GM08714 (cell line): ENCODE results near the gene RIMBP2.
"Not testable (repeated sequence)": the region's sequence is repeated elsewhere in the genome, so short reads cannot be mapped to it uniquely, and the experiment has no call there.

Source experiments
- H3K4me3 ChIP-seq: fragments of 200-500 bp; sonication (Bioruptor generic); 2 replicates; pipeline ENCODE4 v1.5.1; 2014; ENCODE audit warnings: mild to moderate bottlenecking, low read length, inconsistent platforms
- ZNF274 ChIP-seq: IDR thresholded peaks from 2 replicates; pipeline ENCODE4 v1.6.1; 2012; ENCODE audit warnings: mild to moderate bottlenecking, low read depth, low read length

RIMBP2 gene

GRCh38 chr12:130706311-130706710 is 9.8 kb downstream of the RIMBP2 start:
- TF ChIP-seq ZNF274: no peak
- no peak overlapping the region for H3K4me3 ChIP-seq

DNA sequence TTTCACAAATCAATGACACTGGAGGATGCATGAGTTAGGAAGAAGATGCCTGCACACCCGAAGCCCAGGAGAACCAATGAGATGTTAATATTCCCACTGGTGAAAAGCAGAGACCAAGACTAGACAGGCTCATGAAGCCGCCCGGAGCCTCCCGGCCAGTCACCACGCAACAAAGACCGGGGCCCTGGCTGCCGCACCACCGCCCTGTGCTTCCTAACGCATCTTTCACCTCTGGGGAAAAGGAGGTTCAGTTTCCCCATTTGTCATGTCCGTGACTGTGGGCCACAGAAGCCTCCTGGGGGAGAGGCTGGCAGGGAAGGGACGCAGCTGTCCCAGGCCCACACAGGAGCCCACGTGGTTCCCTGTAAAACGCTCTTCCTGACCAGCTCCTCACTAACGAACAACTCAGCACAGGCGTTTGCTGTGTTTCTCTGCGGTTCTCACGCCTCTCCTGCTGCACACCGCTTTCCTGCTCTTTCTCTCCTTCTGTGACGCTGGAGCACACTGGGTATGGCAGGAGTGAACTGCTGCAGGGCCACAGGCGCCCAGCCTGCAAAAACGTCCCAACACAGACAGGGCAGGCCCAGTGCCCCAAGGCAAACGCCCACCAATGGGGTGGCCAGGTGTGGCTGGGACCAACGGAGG is 10.8 kb downstream of the RIMBP2 start:
- TF ChIP-seq ZNF274: no peak
- H3K4me3 ChIP-seq: no peak overlapping the region

DNA sequence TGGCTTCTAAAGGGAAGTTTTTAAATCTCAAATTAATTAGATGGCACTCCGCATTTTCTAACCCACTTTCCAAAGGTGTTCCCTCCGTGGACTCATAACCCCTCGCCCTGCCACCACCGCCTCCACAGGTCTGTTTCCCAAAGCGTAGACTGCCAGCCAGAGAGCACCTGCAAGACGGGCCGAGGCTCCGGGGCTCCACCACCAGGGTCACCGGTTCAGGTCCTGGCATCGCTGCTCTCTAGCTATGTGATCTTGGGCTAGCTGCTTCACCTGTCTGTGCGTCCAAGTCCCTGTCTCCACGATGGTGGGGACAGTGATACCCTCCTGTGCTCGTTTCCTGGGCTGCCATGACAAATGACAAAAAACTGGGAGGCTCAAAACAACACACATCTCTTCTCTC is 11.5 kb downstream of the RIMBP2 start:
- H3K4me3 ChIP-seq: no peak overlapping the region

DNA sequence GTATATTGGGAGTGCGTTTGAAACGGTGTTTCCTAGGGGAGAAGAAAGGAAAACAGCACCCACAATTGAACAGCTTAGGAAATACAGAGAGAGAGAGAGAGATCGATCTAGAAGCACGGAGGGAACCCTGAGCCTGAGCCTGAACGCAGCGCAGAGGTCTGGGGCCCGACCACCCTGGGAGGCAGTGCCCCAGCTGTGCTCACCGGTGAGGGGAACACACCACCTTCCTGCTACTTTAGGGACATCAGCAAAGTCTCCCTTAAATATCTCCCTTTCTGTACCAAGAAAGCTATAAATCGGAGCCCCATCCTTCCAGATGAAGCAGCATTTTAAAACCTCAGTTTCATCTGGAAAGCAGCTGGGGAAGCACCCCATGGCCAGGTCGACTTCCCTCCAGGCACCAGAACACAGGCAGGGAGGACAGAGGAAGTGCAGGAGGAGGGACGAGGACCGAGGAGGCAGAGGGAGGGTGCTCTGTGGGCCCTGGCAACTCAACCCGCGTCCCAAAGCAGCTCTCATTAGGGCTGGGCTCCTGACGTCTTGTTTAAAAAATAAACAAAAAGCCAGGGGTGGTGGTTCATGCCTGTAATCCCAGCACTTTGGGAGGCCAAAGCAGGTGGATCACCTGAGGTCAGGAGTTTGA is 12.2 kb downstream of the RIMBP2 start:
- TF ChIP-seq ZNF274: no peak
- no peak overlapping the region for H3K4me3 ChIP-seq

More for the DNA sequence above, 11.5 kb downstream of the RIMBP2 start:
- no peak for TF ChIP-seq ZNF274

GRCh38 chr12:130702966-130703732 is 12.9 kb downstream of the RIMBP2 start:
- no peak overlapping the region for H3K4me3 ChIP-seq
- TF ChIP-seq ZNF274: no peak

GRCh38 chr12:130701402-130701744 is 14.7 kb downstream of the RIMBP2 start:
- TF ChIP-seq ZNF274: no peak
- H3K4me3 ChIP-seq: no peak overlapping the region

GRCh38 chr12:130700492-130701401 is 15.4 kb downstream of the RIMBP2 start:
- H3K4me3 ChIP-seq: no peak overlapping the region
- no peak for TF ChIP-seq ZNF274

GRCh38 chr12:130698106-130698505 is 18.0 kb downstream of the RIMBP2 start:
- no peak overlapping the region for H3K4me3 ChIP-seq
- no peak for TF ChIP-seq ZNF274

- no peak for TF ChIP-seq ZNF274
- H3K4me3 ChIP-seq: no peak overlapping the region
Measured at GRCh38 chr12:130696379-130697100, 19.6 kb downstream of the RIMBP2 start.

DNA sequence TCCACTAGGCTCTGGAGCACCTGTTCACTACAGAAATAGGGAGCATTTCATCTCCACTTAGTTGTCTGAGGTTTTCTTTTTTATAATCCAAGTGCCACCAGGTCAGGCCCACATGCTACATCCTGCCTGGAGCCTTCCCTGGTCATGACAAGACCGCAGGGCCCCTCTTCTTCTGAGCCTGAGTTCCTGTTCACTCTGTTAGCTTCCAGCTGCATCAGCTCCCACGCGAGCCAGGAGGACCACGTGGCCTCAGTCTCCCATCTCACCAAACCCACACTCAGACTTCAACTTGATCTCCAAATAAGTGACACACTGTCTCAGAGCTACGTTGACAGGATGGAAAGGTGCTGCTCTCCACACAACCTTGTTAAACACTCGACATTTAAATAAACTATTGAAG is 21.0 kb downstream of the RIMBP2 start:
- H3K4me3 ChIP-seq: no peak overlapping the region
- TF ChIP-seq ZNF274: no peak

- TF ChIP-seq ZNF274: no peak
- no peak overlapping the region for H3K4me3 ChIP-seq
Measured at GRCh38 chr12:130689408-130690405, 26.4 kb downstream of the RIMBP2 start.

- H3K4me3 ChIP-seq: not testable (repeated sequence)
Measured at GRCh38 chr12:130688999-130689398, 27.1 kb downstream of the RIMBP2 start.
